Left cardiac atrium (tissue), 4 donors: Measurements from ENCODE around the gene ADAMTS15. TPM values are rescaled to one million over a fixed set of nuclear protein-coding genes. Genes with fewer than 3 reads are reported as not detected.

Experiments used
- ATAC-seq, 2 donors: fragments of 200-7000 bp; cut with Tn5 transposase; one replicate each; pipeline ENCODE4 v1.9.1; 2020; ENCODE audit warnings: mild to moderate bottlenecking in 2 of 2, moderate library complexity in 2 of 2
- DNase-seq: peaks from one replicate; pipeline ENCODE4 v3.0.0-alpha.2; 2020
- intact Hi-C, 2 donors: fragments of 100-400 bp; cut with DNase I; formaldehyde crosslinking; loops; one replicate each; pipeline versions ENCODE4 v1.14.1 to v1.15.1; 2022 to 2023
- total RNA-seq, 2 donors: library from RNA; stranded (reverse); fragmentation: NEBNext Ultra II Directional; extraction: Animal tissue kit (Norgen Biotek cat#: 25700); gene quantifications; one replicate each; pipeline ENCODE4 v1.2.1, GENCODE V29; 2021
- donor health status: DM: no; HTN: yes; CAD: no.
- donor health status: DM: no; HTN: yes; CAD: no; lungs with severe emphysema.
- donor health status: DM: yes; HTN: yes; CAD: no.
- donor health status: Dilated cardiomyopathy.

ADAMTS15 gene
- total RNA-seq, 2 donors from 2014 or later, result 29.8 to 32.0 TPM

- DNase-seq, result no peak
- intact Hi-C loops, result no loop called here
- no peak for ATAC-seq
Observed at GRCh38 chr11:130470832-130471706, 22.6 kb downstream of the ADAMTS15 start.

- no peak for ATAC-seq
- intact Hi-C loops, result no loop called here
- no peak for DNase-seq
Observed at GRCh38 chr11:130471731-130472433, 23.4 kb downstream of the ADAMTS15 start.

GRCh38 chr11:130472434-130472961, 24.1 kb downstream of the ADAMTS15 start:
- no peak for ATAC-seq
- intact Hi-C loops, result no loop called here
- no peak for DNase-seq

GRCh38 chr11:130473056-130473794, 24.8 kb downstream of the ADAMTS15 start:
- no peak for DNase-seq
- intact Hi-C loops, result no loop called here
- no peak for ATAC-seq

- intact Hi-C loops, result no loop called here
- ATAC-seq (no peak), DNase-seq (no peak)
Observed at GRCh38 chr11:130473795-130474377, 25.4 kb downstream of the ADAMTS15 start.

- DNase-seq (no peak), ATAC-seq (no peak)
- intact Hi-C loops, result no loop called here
Observed at GRCh38 chr11:130474637-130475400, 26.4 kb downstream of the ADAMTS15 start.

- intact Hi-C loops, result no loop called here
- ATAC-seq, result no peak
- DNase-seq, result no peak
Observed at GRCh38 chr11:130475426-130476053, 27.1 kb downstream of the ADAMTS15 start.

- ATAC-seq (peak; percentile 10 to 54), DNase-seq (peak; percentile 43)
- intact Hi-C loops, result no loop called here
Observed at GRCh38 chr11:130476200-130476921, 27.9 kb downstream of the ADAMTS15 start.

- ATAC-seq (no peak), DNase-seq (peak; percentile 44)
- intact Hi-C loops, result no loop called here
Observed at GRCh38 chr11:130476922-130477491, 28.6 kb downstream of the ADAMTS15 start.

- intact Hi-C loops, result no loop called here
- ATAC-seq (no peak), DNase-seq (no peak)
Observed at GRCh38 chr11:130477586-130478203, 29.2 kb downstream of the ADAMTS15 start.

- peak; percentile 74 to 84 for ATAC-seq
- intact Hi-C loops, result no loop called here
- peak; percentile 86 for DNase-seq
Observed at GRCh38 chr11:130478204-130478701, 29.8 kb downstream of the ADAMTS15 start.

- intact Hi-C loops, result no loop called here
- no peak for DNase-seq
- peak in 1 of 2 donors; percentile 7 for ATAC-seq
Observed at GRCh38 chr11:130478881-130479280, 30.4 kb downstream of the ADAMTS15 start.

- intact Hi-C loops, result no loop called here
- ATAC-seq, result no peak
- DNase-seq, result no peak
Observed at GRCh38 chr11:130480186-130480585, 31.7 kb downstream of the ADAMTS15 start.

- DNase-seq (no peak), ATAC-seq (no peak)
- intact Hi-C loops, result no loop called here
Observed at GRCh38 chr11:130480711-130481140, 32.3 kb downstream of the ADAMTS15 start.

- no peak for ATAC-seq
- no peak for DNase-seq
- intact Hi-C loops, result no loop called here
Observed at GRCh38 chr11:130483124-130483523, 34.7 kb downstream of the ADAMTS15 start.

GRCh38 chr11:130485983-130486382, 37.5 kb downstream of the ADAMTS15 start:
- DNase-seq, result no peak
- ATAC-seq, result no peak
- intact Hi-C loops, result no loop called here
